Vagina (tissue), 2 donors: Measurements from ENCODE around the gene FOXE1.

Source experiments
- CTCF ChIP-seq, 3 experiments: fragments of 450-650 bp in 2 of 3; fragments of 200-600 bp in 1 of 3; sonication (generic) in 1 of 3; IDR thresholded peaks; one replicate each; pipeline ENCODE4 v1.5.1; 2017 to 2019; ENCODE audit warnings: antibody characterized with exemption in 3 of 3, mild to moderate bottlenecking in 2 of 3, moderate library complexity in 2 of 3
- POLR2A ChIP-seq, 2 donors: fragments of 450-650 bp; IDR thresholded peaks; one replicate each; pipeline ENCODE4 v1.6.1; 2017; ENCODE audit warnings: antibody characterized with exemption in 2 of 2, mild to moderate bottlenecking in 2 of 2, moderate library complexity in 2 of 2

DNA sequence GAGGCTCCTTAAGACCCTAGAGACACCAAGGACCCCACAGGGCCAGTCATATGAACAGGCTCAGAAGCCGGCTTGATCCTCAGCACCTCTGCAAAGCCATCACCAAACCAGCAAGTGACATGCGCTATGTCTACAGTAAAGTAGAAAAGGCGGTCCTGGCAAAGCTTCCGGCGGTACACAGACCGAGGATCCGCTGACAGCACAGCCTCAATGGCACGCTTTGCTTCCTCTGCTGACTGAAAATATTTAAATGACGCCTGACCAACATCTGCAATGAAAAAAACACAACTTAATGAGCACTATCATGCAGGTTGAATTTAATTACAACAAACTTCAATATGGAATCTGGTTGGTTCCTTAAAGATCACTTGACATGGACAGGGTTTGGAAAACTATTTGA lies 51.7 kb downstream of the FOXE1 start:
- TF ChIP-seq CTCF (IDR thresholded peaks at IDR 0.05) (no peak), POLR2A (IDR thresholded peaks at IDR 0.05) (no peak)
